GM23338 (cell line): Measurements from ENCODE around the gene ORC3.

Experiments used
- CREB1 ChIP-seq: fragments of 250-450 bp; sonication (Bioruptor Pico); IDR thresholded peaks from 2 replicates; pipeline ENCODE4 v1.5.0; 2020; ENCODE audit warnings: low read depth, mild to moderate bottlenecking, moderate library complexity
- EZH2 ChIP-seq: fragments of 200-600 bp; sonication (generic); IDR thresholded peaks from one replicate; pipeline ENCODE4 v1.8.0; 2017; ENCODE audit warnings: antibody characterized with exemption, mild to moderate bottlenecking, low read depth; ENCODE audit not compliant: unreplicated experiment
- EZH2phosphoT487 ChIP-seq: fragments of 200-600 bp; sonication (generic); IDR thresholded peaks from one replicate; pipeline ENCODE4 v1.8.1; 2018; ENCODE audit warnings: antibody characterized with exemption; ENCODE audit not compliant: unreplicated experiment
- JUNB ChIP-seq: IDR thresholded peaks from one replicate; pipeline ENCODE4 v1.6.1; 2016; ENCODE audit warnings: antibody characterized with exemption; ENCODE audit not compliant: unreplicated experiment
- POLR2AphosphoS5 ChIP-seq: IDR thresholded peaks from 2 replicates; pipeline ENCODE4 v1.6.1; 2016; ENCODE audit warnings: antibody characterized with exemption, low read depth
- STAT1 ChIP-seq: IDR thresholded peaks from one replicate; pipeline ENCODE4 v1.6.1; 2016; ENCODE audit warnings: antibody characterized with exemption; ENCODE audit not compliant: unreplicated experiment
- ZNF114 ChIP-seq: fragments of 250-450 bp; sonication (Bioruptor Pico); IDR thresholded peaks from 2 replicates; pipeline ENCODE4 v1.5.0; 2020; ENCODE audit warnings: mild to moderate bottlenecking, moderate library complexity
- TF ChIP-seq, protein P1 (sequence below), 2 experiments: fragments of 200-600 bp in 1 of 2; sonication (generic) in 1 of 2; conservative IDR thresholded peaks; 2 replicates each; pipeline versions ENCODE4 v1.5.1 to v1.6.1; 2016 to 2017; ENCODE audit warnings: antibody characterized with exemption in 2 of 2, low read depth in 2 of 2, mild to moderate bottlenecking in 2 of 2, moderate library complexity in 1 of 2
- TF ChIP-seq, protein P2 (sequence below): IDR thresholded peaks from one replicate; pipeline ENCODE4 v1.6.1; 2018; ENCODE audit warnings: antibody characterized with exemption; ENCODE audit not compliant: unreplicated experiment
- TF ChIP-seq, protein P3 (sequence below): IDR thresholded peaks from 2 replicates; pipeline ENCODE4 v1.6.1; 2016; ENCODE audit warnings: antibody characterized with exemption
- TF ChIP-seq, protein P4 (sequence below): fragments of 250-450 bp; sonication (Bioruptor Pico); IDR thresholded peaks from 2 replicates; pipeline ENCODE4 v1.5.0; 2020; ENCODE audit warnings: mild to moderate bottlenecking, moderate library complexity

DNA sequence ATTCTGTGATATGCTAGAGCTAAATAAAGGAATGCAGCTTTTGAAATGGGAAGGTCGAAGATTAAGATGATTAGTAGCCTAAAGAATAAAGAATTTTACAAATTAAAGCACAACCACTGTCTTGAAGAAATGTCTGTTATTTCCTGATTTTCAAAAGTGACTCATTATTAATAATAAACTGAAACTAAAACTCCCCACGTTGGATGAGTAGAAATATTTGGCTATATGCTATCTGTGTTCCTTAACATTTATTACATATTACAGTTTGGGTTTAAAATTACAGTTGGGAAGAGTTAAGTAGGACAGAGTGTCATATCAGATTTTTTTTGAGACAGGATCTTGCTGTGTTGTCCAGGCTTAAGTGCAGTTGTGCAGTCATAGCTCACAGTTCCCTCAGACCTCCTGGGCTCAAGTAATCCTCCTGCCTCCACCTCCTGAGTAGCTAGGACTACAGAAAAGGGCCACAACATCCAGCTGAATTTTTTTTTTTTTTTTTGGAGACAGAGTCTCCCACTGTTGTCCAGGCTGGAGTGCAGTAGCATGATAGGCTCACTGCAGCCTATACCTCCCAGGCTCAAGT lies 65.0 kb downstream of the ORC3 start:
- TF ChIP-seq, protein P1, sequence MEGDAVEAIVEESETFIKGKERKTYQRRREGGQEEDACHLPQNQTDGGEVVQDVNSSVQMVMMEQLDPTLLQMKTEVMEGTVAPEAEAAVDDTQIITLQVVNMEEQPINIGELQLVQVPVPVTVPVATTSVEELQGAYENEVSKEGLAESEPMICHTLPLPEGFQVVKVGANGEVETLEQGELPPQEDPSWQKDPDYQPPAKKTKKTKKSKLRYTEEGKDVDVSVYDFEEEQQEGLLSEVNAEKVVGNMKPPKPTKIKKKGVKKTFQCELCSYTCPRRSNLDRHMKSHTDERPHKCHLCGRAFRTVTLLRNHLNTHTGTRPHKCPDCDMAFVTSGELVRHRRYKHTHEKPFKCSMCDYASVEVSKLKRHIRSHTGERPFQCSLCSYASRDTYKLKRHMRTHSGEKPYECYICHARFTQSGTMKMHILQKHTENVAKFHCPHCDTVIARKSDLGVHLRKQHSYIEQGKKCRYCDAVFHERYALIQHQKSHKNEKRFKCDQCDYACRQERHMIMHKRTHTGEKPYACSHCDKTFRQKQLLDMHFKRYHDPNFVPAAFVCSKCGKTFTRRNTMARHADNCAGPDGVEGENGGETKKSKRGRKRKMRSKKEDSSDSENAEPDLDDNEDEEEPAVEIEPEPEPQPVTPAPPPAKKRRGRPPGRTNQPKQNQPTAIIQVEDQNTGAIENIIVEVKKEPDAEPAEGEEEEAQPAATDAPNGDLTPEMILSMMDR (conservative IDR thresholded peaks at IDR 0.05; ENCODE audit: low read depth in 2 of 2) = no peak
- TF ChIP-seq, protein P2, sequence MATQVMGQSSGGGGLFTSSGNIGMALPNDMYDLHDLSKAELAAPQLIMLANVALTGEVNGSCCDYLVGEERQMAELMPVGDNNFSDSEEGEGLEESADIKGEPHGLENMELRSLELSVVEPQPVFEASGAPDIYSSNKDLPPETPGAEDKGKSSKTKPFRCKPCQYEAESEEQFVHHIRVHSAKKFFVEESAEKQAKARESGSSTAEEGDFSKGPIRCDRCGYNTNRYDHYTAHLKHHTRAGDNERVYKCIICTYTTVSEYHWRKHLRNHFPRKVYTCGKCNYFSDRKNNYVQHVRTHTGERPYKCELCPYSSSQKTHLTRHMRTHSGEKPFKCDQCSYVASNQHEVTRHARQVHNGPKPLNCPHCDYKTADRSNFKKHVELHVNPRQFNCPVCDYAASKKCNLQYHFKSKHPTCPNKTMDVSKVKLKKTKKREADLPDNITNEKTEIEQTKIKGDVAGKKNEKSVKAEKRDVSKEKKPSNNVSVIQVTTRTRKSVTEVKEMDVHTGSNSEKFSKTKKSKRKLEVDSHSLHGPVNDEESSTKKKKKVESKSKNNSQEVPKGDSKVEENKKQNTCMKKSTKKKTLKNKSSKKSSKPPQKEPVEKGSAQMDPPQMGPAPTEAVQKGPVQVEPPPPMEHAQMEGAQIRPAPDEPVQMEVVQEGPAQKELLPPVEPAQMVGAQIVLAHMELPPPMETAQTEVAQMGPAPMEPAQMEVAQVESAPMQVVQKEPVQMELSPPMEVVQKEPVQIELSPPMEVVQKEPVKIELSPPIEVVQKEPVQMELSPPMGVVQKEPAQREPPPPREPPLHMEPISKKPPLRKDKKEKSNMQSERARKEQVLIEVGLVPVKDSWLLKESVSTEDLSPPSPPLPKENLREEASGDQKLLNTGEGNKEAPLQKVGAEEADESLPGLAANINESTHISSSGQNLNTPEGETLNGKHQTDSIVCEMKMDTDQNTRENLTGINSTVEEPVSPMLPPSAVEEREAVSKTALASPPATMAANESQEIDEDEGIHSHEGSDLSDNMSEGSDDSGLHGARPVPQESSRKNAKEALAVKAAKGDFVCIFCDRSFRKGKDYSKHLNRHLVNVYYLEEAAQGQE = no peak
- no peak for TF ChIP-seq EZH2
- TF ChIP-seq POLR2AphosphoS5 = no peak
- TF ChIP-seq EZH2phosphoT487 = no peak
- TF ChIP-seq JUNB = no peak
- no peak for TF ChIP-seq CREB1 (CRISPR knock-in tag)
- TF ChIP-seq, protein P3, sequence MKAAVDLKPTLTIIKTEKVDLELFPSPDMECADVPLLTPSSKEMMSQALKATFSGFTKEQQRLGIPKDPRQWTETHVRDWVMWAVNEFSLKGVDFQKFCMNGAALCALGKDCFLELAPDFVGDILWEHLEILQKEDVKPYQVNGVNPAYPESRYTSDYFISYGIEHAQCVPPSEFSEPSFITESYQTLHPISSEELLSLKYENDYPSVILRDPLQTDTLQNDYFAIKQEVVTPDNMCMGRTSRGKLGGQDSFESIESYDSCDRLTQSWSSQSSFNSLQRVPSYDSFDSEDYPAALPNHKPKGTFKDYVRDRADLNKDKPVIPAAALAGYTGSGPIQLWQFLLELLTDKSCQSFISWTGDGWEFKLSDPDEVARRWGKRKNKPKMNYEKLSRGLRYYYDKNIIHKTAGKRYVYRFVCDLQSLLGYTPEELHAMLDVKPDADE = no peak
- no peak for TF ChIP-seq STAT1
- TF ChIP-seq, protein P4, sequence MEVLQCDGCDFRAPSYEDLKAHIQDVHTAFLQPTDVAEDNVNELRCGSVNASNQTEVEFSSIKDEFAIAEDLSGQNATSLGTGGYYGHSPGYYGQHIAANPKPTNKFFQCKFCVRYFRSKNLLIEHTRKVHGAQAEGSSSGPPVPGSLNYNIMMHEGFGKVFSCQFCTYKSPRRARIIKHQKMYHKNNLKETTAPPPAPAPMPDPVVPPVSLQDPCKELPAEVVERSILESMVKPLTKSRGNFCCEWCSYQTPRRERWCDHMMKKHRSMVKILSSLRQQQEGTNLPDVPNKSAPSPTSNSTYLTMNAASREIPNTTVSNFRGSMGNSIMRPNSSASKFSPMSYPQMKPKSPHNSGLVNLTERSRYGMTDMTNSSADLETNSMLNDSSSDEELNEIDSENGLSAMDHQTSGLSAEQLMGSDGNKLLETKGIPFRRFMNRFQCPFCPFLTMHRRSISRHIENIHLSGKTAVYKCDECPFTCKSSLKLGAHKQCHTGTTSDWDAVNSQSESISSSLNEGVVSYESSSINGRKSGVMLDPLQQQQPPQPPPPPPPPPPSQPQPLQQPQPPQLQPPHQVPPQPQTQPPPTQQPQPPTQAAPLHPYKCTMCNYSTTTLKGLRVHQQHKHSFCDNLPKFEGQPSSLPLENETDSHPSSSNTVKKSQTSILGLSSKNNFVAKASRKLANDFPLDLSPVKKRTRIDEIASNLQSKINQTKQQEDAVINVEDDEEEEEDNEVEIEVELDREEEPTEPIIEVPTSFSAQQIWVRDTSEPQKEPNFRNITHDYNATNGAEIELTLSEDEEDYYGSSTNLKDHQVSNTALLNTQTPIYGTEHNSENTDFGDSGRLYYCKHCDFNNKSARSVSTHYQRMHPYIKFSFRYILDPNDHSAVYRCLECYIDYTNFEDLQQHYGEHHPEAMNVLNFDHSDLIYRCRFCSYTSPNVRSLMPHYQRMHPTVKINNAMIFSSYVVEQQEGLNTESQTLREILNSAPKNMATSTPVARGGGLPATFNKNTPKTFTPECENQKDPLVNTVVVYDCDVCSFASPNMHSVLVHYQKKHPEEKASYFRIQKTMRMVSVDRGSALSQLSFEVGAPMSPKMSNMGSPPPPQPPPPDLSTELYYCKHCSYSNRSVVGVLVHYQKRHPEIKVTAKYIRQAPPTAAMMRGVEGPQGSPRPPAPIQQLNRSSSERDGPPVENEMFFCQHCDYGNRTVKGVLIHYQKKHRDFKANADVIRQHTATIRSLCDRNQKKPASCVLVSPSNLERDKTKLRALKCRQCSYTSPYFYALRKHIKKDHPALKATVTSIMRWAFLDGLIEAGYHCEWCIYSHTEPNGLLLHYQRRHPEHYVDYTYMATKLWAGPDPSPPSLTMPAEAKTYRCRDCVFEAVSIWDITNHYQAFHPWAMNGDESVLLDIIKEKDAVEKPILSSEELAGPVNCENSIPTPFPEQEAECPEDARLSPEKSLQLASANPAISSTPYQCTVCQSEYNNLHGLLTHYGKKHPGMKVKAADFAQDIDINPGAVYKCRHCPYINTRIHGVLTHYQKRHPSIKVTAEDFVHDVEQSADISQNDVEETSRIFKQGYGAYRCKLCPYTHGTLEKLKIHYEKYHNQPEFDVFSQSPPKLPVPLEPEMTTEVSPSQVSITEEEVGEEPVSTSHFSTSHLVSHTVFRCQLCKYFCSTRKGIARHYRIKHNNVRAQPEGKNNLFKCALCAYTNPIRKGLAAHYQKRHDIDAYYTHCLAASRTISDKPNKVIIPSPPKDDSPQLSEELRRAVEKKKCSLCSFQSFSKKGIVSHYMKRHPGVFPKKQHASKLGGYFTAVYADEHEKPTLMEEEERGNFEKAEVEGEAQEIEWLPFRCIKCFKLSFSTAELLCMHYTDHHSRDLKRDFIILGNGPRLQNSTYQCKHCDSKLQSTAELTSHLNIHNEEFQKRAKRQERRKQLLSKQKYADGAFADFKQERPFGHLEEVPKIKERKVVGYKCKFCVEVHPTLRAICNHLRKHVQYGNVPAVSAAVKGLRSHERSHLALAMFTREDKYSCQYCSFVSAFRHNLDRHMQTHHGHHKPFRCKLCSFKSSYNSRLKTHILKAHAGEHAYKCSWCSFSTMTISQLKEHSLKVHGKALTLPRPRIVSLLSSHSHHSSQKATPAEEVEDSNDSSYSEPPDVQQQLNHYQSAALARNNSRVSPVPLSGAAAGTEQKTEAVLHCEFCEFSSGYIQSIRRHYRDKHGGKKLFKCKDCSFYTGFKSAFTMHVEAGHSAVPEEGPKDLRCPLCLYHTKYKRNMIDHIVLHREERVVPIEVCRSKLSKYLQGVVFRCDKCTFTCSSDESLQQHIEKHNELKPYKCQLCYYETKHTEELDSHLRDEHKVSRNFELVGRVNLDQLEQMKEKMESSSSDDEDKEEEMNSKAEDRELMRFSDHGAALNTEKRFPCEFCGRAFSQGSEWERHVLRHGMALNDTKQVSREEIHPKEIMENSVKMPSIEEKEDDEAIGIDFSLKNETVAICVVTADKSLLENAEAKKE (CRISPR knock-in tag) = no peak
- TF ChIP-seq ZNF114 (CRISPR knock-in tag) = no peak
